GM06990 (cell line): ENCODE data around the gene RNF126.
"Not testable (repeated sequence)": the region's sequence is repeated elsewhere in the genome, so short reads cannot be mapped to it uniquely, and the experiment has no call there.

Experiments used
- DNase-seq: peaks from one replicate; pipeline ENCODE4 v3.0.0-alpha.2; 2011; ENCODE audit not compliant: insufficient read length; ENCODE audit errors: extremely low read depth
- H3K27me3 ChIP-seq: replicated peaks from 2 replicates; pipeline ENCODE4 v1.6.0; 2011; ENCODE audit warnings: low read length; ENCODE audit not compliant: control insufficient read depth, insufficient read depth
- H3K36me3 ChIP-seq: 2 replicates; pipeline ENCODE4 v1.5.1; 2011; ENCODE audit warnings: low read length; ENCODE audit not compliant: control insufficient read depth, insufficient read depth
- H3K4me3 ChIP-seq: replicated peaks from 2 replicates; pipeline ENCODE4 v1.5.1; 2011; ENCODE audit warnings: low read depth, mild to moderate bottlenecking, control low read depth, low read length
- TF ChIP-seq, protein P1 (sequence below): IDR thresholded peaks from 2 replicates; pipeline ENCODE4 v1.5.1; 2011; ENCODE audit warnings: low read length, control low read depth, mild to moderate bottlenecking, inconsistent platforms; ENCODE audit not compliant: insufficient read depth, poor library complexity, severe bottlenecking

RNF126 gene

DNA sequence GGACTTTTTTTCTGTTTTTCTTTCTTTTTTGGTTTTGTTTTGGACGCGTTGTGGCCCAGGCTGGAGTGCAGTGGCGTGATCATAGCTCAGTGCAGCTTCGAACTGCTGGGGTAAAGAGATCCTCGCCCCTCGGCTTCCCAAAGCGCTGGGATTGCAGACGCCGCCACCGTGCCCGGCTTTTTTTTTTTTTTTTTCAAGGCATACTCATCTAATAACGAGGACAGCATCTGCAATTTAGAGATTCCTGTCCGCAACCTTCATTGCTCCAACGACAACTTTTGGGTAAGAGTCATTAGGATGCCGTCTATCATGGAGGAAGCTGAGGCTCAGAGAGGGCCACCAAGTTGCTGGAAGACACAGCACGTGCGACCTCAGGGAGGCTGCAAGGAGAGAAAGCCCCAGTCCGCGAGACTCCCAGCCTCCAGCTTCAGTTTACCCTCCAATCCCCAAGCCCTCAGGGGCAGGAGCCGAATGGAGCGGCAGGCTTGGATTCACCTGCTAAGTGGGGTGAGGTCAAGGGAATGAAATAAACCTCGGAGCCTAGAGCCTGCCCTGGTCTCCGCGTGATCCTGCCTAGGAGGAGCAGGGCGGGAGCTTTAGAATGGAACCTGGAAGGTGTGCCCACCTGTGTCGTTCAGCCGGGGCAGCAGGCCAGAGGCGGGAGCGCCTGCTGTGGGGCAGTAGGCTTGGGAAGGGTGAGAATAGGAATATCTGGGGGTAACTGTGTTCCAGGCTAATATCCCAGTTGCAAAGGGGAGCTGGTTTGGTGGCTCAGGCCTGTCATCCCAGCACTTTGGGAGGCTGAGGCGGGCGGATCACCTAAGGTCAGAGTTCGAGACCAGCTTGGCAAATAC lies 29.0 kb downstream of the RNF126 start:
- TF ChIP-seq, protein P1, sequence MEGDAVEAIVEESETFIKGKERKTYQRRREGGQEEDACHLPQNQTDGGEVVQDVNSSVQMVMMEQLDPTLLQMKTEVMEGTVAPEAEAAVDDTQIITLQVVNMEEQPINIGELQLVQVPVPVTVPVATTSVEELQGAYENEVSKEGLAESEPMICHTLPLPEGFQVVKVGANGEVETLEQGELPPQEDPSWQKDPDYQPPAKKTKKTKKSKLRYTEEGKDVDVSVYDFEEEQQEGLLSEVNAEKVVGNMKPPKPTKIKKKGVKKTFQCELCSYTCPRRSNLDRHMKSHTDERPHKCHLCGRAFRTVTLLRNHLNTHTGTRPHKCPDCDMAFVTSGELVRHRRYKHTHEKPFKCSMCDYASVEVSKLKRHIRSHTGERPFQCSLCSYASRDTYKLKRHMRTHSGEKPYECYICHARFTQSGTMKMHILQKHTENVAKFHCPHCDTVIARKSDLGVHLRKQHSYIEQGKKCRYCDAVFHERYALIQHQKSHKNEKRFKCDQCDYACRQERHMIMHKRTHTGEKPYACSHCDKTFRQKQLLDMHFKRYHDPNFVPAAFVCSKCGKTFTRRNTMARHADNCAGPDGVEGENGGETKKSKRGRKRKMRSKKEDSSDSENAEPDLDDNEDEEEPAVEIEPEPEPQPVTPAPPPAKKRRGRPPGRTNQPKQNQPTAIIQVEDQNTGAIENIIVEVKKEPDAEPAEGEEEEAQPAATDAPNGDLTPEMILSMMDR, result no peak
- peak overlapping the region; percentile 72 for H3K4me3 ChIP-seq
- no peaks in the 10 kb centered on the region for H3K27me3 ChIP-seq
- no peak for DNase-seq
- H3K36me3 ChIP-seq, result peaks cover 4% of the 10 kb centered on the region

DNA sequence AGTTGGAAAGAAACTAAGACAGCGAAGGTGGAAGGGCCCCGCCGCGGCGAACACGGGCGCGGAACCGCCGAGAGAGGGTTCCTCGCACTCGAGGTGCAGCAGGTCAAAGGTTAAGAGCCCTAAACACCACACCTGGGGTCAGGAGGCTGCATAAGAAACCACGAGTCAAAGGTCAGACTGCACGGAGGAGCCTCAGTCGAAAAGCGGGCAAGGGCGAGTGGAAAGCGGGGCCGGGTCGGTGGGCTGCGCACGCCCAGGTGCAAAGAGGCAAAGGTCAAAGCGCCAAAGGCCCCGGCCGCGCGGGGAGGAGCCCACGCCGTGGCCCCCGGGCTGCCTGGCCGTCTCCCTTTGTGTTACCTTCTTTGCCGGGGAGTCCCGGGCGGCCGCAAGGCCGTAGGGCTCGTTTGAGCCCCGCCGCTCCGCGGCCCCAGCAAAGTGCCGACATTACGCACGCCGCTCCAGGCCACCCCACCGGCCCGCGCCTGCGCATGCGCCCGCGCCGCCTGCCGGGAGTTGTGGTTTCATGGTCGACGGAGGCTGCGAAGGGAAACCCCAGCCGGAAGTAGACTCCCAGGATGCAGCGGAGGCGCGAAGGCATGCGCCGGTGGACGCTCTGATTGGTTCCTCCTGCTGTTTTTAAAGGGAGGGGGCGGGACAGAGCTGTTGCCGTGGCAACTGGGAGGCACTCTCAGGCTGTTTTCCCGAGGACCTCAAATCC lies 29.8 kb downstream of the RNF126 start, which contains the start of gene POLRMT:
TSS of gene POLRMT (minus strand) at position 470 of the 718 bp plus-strand sequence. CDS start at position 445, 25 bp downstream.
- TF ChIP-seq, protein P1, result no peak
- DNase-seq, result peak; percentile 99
- H3K4me3 ChIP-seq, result peak within 1 kb of the TSS; percentile 72
- no peaks in the 10 kb centered on the region for H3K27me3 ChIP-seq
- peaks cover 6% of the 10 kb centered on the region for H3K36me3 ChIP-seq

DNA sequence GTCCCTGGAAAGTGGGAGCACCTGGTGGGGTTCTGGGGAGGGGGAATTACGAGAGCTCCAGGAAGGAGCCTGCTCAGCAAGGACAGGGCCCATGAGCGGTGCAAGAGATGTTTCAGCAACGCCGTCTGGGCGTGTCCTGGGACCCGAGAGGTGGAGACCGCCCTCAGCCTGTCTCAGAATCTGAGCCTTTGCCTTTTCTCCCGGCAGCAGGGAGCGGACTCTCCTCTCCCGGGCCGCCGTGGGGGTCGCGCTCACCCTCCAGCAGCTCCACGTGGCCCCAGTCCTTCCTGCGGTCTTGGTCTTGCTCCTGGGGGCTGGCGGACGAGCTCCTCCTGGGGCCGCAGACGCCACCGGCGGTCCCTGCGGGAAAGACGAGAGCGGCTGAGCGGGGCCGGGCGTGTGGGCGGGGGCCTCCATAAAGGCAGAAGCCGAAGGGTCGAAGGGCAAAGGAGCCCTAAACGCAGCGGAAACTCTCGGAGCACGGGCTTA lies 30.4 kb downstream of the RNF126 start:
- peak; percentile 66 for DNase-seq
- TF ChIP-seq, protein P1, result no peak
- Histone ChIP-seq H3K27me3 (no peaks in the 10 kb centered on the region), H3K36me3 (peaks cover 7% of the 10 kb centered on the region), H3K4me3 (peak overlapping the region; percentile 66)

DNA sequence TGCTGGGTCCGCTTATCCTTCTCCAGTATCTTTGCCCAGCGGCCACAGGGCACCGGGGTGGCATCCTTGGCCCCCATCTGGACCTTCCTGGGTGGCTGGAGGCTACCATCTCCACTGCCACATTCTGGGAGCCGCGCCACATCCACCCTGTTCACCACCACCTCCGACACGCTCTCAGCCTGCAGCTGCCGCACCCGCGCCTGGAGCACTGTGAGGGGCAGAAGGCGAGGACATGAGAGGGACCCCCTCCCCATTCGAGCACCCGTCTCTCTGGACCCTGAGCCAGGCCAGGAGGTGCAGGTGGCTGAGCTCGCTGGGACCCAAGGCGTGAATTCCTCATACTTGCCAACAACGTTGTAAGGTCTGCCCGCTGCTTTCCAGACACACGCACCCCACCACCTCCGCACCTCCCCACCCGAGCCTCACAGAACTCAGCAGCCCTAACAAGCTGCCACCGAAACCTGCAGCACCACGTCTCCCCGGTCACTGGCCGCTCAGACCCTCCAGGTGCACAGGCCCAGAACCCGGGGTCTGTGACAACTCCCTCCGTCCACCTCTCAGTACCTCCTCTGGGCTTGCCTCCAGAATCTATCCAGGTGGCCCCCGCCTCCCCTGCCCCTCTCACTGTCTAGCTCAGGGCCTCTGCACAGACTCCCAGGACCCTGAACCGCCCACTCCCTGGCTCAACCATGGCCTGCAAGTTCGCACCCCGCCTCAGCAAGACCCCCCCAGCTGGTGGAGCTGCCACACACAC lies 32.9 kb downstream of the RNF126 start:
- H3K4me3 ChIP-seq, result no peak overlapping the region
- H3K36me3 ChIP-seq, result peaks cover 7% of the 10 kb centered on the region
- no peak for DNase-seq
- TF ChIP-seq, protein P1, result no peak
- H3K27me3 ChIP-seq, result no peaks in the 10 kb centered on the region

DNA sequence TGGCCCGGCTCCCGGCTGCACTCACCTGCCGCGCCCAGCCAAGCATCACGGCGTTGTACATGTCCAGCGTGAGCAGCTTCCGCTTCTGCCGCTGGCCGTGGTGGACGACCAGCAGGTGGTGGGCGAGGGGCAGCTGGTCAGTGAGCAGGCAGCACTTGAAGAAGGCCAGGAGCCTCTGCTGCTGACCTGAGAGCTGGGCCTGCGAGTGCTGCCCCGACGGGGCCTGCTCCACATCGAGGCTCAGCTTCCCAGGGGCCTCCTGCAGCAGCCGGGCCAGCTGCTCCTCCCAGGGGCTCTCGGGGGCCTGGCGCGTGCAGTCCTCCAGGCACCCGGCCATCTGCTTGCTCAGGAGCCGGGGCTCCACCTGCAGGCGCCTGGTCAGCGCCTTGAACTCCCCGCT lies 33.5 kb downstream of the RNF126 start:
- not testable (repeated sequence) for DNase-seq, H3K36me3 ChIP-seq, H3K4me3 ChIP-seq, H3K27me3 ChIP-seq

DNA sequence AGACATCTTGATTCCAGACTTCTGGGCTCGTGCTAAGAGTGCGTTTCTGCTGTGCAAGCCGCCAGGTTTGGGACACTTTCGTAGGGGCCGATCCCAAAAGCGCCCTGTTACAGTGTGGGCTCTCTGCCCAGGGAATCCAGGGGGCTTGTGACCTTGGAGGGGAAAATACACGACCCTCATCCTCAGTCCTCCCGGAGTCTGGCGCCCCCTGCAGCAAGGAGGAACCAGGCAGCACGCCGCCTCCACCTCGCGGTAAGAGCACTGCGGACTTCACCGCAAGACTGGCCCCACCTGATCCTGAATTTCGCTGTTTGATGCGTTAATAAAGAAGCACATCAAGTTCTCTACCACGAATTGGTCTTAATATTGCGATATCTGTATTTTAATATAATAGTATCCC lies 34.8 kb downstream of the RNF126 start:
- DNase-seq, result no peak
- H3K27me3 ChIP-seq, result no peaks in the 10 kb centered on the region
- TF ChIP-seq, protein P1, result peak; percentile 31
- peaks cover 10% of the 10 kb centered on the region for H3K36me3 ChIP-seq
- no peak overlapping the region for H3K4me3 ChIP-seq

- not testable (repeated sequence) for H3K4me3 ChIP-seq, H3K27me3 ChIP-seq, DNase-seq
- peaks cover 15% of the 10 kb centered on the region for H3K36me3 ChIP-seq
These were observed 36.4 kb downstream of the RNF126 start for GRCh38 chr19:626566-626965.
